ENCODE data around the gene TCEAL7.
A peak's percentile ranks its signal among the peaks of the same experiment; 100 is the strongest.

Gene TCEAL7

DNA sequence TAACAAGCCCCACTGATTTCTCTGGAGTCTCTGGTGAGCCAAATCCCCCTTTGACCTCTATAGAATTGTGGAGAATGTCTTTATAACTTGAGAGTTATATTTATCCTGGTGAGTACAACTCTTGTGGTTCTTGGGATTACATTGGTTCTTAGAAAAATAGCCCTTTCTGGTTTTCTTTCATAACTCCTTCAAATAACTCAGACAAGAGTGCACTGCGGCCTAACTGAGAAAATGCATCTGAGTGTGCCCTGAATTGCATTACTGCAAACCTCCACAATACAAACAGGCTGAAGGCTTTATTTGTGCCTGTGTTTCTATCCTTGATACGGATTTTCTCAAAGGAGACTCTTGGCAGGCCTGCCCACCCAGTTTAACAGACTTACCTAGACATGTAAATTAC lies 49.0 kb downstream of the TCEAL7 start:
- Histone ChIP-seq H3K36me3 (ENCODE audit: control insufficient read depth in 4 of 4, insufficient read depth in 4 of 4, low read length in 3 of 4) (no peaks in the 10 kb centered on the region), H3K9me3 (ENCODE audit: control extremely low read depth in 1 of 5, control insufficient read depth in 4 of 5, insufficient read depth in 2 of 5, low read depth in 1 of 5, low read length in 4 of 5) (no peaks in the 10 kb centered on the region), H3K4me1 (ENCODE audit: control extremely low read depth in 1 of 4, control insufficient read depth in 4 of 4, insufficient read depth in 4 of 4, low read length in 3 of 4) (peaks cover 0 to 10% (median 4%) of the 10 kb centered on the region in 4 experiments), H3K27ac (ENCODE audit: insufficient read depth in 1 of 2, low read depth in 1 of 2, low read length in 2 of 2, poor library complexity in 1 of 2, severe bottlenecking in 2 of 2) (no peak overlapping the region), H3K27me3 (replicated peaks in 2 of 5; ENCODE audit: control insufficient read depth in 4 of 5, insufficient read depth in 5 of 5, low read length in 4 of 5) (no peaks in the 10 kb centered on the region), H3K4me3 (ENCODE audit: control insufficient read depth in 1 of 7, extremely low read depth in 1 of 7, insufficient read depth in 4 of 7, low read depth in 2 of 7, low read length in 6 of 7) (no peak overlapping the region)
- 68% methylated on average over 2 of the region's 2 CpGs for WGBS (ENCODE audit: insufficient coverage)
- peak in 1 of 3 donors; percentile 11 for DNase-seq
- ChIA-PET CTCF (no interaction called here), POLR2A (no interaction called here)

Measured in common myeloid progenitor, CD34-positive (primary cell).